ENCODE results near the gene CYB561D1. TPM values are rescaled to one million over a fixed set of nuclear protein-coding genes. Genes with fewer than 3 reads are reported as not detected.

Gene CYB561D1
- polyA plus RNA-seq, 1 donor (not counting 4 experiments of a cell fraction or from before 2014, with no cell fraction given), result 4.9 TPM

DNA sequence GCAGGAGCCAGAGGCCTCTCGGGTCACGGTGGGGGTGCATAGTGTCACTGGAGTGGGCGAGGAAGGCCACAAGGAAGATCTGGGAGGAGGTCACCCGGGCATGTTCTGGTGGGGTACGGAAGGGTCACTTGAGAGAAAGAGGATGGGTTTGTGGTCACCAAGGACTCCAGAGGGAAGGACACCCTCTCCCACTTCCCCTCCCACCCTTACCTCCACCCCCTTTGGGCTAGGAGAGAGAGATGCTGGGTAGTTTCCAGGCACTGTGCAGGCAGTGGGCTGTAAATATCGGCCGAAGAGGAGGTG lies 14.9 kb downstream of the CYB561D1 start:
- H4K20me1 ChIP-seq (ENCODE audit: control insufficient read depth, extremely low read depth, insufficient read depth, low read length), result no peaks in the 10 kb centered on the region
- peaks cover 27% of the 10 kb centered on the region for H3K27me3 ChIP-seq (ENCODE audit: control insufficient read depth, extremely low read depth, insufficient read depth, low read length)
- no peak overlapping the region for H3K27ac ChIP-seq (ENCODE audit: control insufficient read depth, insufficient read depth, low read length)
- peak overlapping the region in 1 of 3 experiments; percentile 46 for H3K4me3 ChIP-seq (ENCODE audit: control insufficient read depth in 2 of 3, extremely low read depth in 1 of 3, insufficient read depth in 2 of 3, low read depth in 1 of 3, low read length in 3 of 3)
- dilution Hi-C loops (cut with MboI; ENCODE audit: extremely low pct_ligation_motif_present, low sequenced_read_pairs), result no loop called here
- H2AFZ ChIP-seq (ENCODE audit: control insufficient read depth, low read length), result peak overlapping the region; percentile 26
- H3K36me3 ChIP-seq (ENCODE audit: control insufficient read depth in 2 of 2, extremely low read depth in 1 of 2, insufficient read depth in 2 of 2, low read length in 2 of 2), result no peaks in the 10 kb centered on the region
- H3K9me1 ChIP-seq (ENCODE audit: control insufficient read depth, extremely low read depth, insufficient read depth, low read length), result no peaks in the 10 kb centered on the region
- H3K4me2 ChIP-seq (ENCODE audit: control insufficient read depth, extremely low read depth, insufficient read depth, low read depth, low read length), result peak overlapping the region; percentile 83
- FAIRE-seq (no peak), DNase-seq (ENCODE audit: low read depth, low spot score) (no peak)
- no peaks in the 10 kb centered on the region for H3K79me2 ChIP-seq (ENCODE audit: control insufficient read depth, insufficient read depth, low read length)
- H3K4me1 ChIP-seq (ENCODE audit: control insufficient read depth, extremely low read depth, insufficient read depth, low read length), result peaks cover 2% of the 10 kb centered on the region
- no peak for TF ChIP-seq EZH2 (IDR thresholded peaks at IDR 0.05; ENCODE audit: low read length)
- TF ChIP-seq, protein P1, sequence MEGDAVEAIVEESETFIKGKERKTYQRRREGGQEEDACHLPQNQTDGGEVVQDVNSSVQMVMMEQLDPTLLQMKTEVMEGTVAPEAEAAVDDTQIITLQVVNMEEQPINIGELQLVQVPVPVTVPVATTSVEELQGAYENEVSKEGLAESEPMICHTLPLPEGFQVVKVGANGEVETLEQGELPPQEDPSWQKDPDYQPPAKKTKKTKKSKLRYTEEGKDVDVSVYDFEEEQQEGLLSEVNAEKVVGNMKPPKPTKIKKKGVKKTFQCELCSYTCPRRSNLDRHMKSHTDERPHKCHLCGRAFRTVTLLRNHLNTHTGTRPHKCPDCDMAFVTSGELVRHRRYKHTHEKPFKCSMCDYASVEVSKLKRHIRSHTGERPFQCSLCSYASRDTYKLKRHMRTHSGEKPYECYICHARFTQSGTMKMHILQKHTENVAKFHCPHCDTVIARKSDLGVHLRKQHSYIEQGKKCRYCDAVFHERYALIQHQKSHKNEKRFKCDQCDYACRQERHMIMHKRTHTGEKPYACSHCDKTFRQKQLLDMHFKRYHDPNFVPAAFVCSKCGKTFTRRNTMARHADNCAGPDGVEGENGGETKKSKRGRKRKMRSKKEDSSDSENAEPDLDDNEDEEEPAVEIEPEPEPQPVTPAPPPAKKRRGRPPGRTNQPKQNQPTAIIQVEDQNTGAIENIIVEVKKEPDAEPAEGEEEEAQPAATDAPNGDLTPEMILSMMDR (optimal IDR thresholded peaks at IDR 0.05 in 1 of 3, IDR thresholded peaks at IDR 0.05 in 1 of 3, conservative IDR thresholded peaks at IDR 0.05 in 1 of 3; ENCODE audit: extremely low read depth in 1 of 3, insufficient read depth in 2 of 3, low read length in 3 of 3), result no peak
- H3K9me3 ChIP-seq (ENCODE audit: control insufficient read depth, low read depth, low read length), result no peaks in the 10 kb centered on the region
- H3K9ac ChIP-seq (ENCODE audit: control insufficient read depth, extremely low read depth, insufficient read depth, low read length), result no peak overlapping the region

DNA sequence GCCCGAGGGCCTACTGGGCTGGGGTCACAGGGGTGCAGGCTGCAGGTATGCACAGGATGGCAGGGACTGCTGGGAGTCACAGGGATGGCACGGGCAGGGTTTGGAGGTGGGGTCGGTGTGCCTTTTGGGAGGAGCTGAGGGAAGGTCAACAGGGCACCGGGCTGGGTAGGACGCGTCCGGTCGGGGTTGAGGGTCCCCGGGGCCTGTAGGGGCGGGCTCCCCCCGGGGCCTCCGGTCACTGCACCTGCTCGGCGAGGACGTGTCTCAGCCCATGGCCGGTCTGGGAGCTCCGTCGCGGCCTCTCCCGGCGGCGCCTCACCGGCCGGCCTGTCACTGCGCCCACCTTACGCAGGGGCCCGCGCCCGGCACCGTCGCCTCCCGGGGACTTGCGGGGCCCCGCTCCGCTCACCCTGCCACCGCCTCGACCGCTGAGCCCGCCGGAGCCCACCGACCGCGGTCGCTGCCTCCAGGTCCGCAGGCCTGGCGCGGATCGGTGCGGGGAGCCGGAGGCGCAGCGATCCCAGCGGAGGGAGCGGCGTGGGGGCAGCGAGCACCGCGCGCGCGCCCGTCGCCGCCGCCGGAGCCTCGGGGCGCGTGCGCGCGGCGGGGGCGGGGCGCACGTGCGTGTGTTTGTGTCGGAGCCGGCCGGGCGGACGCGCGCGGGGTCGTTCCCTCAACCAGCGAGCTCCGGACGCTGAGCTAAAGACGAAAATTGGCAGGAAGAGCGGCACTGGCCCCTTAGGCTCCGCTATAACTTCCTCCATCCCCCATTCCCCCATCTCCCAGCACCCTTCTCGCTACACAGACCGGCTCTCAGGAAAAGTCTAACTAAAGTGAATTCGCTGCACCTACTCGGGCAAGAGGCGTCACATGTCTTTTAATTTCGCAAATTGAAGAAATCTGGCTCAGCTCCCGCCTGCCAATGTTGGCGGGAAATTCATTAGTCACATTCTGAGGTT lies 15.6 kb downstream of the CYB561D1 start, which contains the start of gene AMIGO1:
TSS of gene AMIGO1 (minus strand) at position 552 of the 959 bp plus-strand sequence. CDS start 815 bp downstream, outside the sequence.
- H3K9me1 ChIP-seq (ENCODE audit: control insufficient read depth, extremely low read depth, insufficient read depth, low read length), result no peaks in the 10 kb centered on the region
- no peak for DNase-seq (ENCODE audit: low read depth, low spot score)
- no peaks in the 10 kb centered on the region for H3K9me3 ChIP-seq (ENCODE audit: control insufficient read depth, low read depth, low read length)
- H3K4me2 ChIP-seq (ENCODE audit: control insufficient read depth, extremely low read depth, insufficient read depth, low read depth, low read length), result peak within 1 kb of the TSS; percentile 83
- peaks cover 2% of the 10 kb centered on the region for H3K4me1 ChIP-seq (ENCODE audit: control insufficient read depth, extremely low read depth, insufficient read depth, low read length)
- H3K36me3 ChIP-seq (ENCODE audit: control insufficient read depth in 2 of 2, extremely low read depth in 1 of 2, insufficient read depth in 2 of 2, low read length in 2 of 2), result no peaks in the 10 kb centered on the region
- no peak within 1 kb of the TSS for H3K27ac ChIP-seq (ENCODE audit: control insufficient read depth, insufficient read depth, low read length)
- TF ChIP-seq EZH2 (IDR thresholded peaks at IDR 0.05; ENCODE audit: low read length), result no peak
- TF ChIP-seq, protein P1 (optimal IDR thresholded peaks at IDR 0.05 in 1 of 3, IDR thresholded peaks at IDR 0.05 in 1 of 3, conservative IDR thresholded peaks at IDR 0.05 in 1 of 3; ENCODE audit: extremely low read depth in 1 of 3, insufficient read depth in 2 of 3, low read length in 3 of 3), result no peak
- H4K20me1 ChIP-seq (ENCODE audit: control insufficient read depth, extremely low read depth, insufficient read depth, low read length), result no peaks in the 10 kb centered on the region
- H2AFZ ChIP-seq (ENCODE audit: control insufficient read depth, low read length), result peak within 1 kb of the TSS; percentile 88
- FAIRE-seq, result no peak
- H3K79me2 ChIP-seq (ENCODE audit: control insufficient read depth, insufficient read depth, low read length), result no peaks in the 10 kb centered on the region
- peak within 1 kb of the TSS; percentile 60 for H3K9ac ChIP-seq (ENCODE audit: control insufficient read depth, extremely low read depth, insufficient read depth, low read length)
- dilution Hi-C loops (cut with MboI; ENCODE audit: extremely low pct_ligation_motif_present, low sequenced_read_pairs), result no loop called here
- H3K4me3 ChIP-seq (ENCODE audit: control insufficient read depth in 2 of 3, extremely low read depth in 1 of 3, insufficient read depth in 2 of 3, low read depth in 1 of 3, low read length in 3 of 3), result peak within 1 kb of the TSS; percentile 46 to 57 (median 54)
- H3K27me3 ChIP-seq (ENCODE audit: control insufficient read depth, extremely low read depth, insufficient read depth, low read length), result peaks cover 27% of the 10 kb centered on the region

Measured in keratinocyte (primary cell).